ENCODE results near the gene HMBS. TPM values are rescaled to one million over a fixed set of nuclear protein-coding genes. Genes with fewer than 3 reads are reported as not detected.

HMBS gene
- total RNA-seq, 3 donors from 2014 or later (not counting 1 experiment from before 2014, with no cell fraction given) = 6.1 to 10.1 (median 6.7) TPM

DNA sequence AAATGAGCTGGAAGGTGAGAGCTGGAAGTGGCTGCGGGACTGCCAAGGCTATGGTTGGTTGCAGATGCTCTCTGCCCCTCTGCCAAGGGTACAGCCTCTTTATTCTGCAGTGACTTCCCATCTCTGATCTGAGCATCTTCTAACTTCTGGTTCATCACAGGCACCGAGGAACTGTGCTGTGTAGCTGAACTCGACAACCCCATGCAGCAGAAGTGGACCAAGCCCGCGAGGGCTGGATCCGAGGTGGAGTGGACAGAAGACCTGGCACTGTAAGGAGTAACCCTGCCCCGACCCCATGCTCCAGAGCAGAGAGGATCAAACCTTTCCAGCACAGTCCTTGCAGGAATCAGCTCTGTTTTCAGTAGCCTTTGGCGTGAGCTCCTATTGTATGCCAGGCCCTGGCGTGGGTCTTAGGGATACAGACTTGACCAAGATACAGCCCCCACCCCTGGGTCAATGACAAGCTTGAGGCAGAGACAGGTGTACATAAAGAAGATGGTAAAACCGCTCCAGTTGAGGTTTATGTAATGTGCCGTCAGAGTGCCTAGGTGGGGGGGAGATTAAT, 26.8 kb downstream of the HMBS start:
- no peak overlapping the region for H3K4me3 Mint-ChIP-seq
- Histone ChIP-seq H3K27me3 (ENCODE audit: control insufficient read depth, insufficient read depth, low read length) (no peaks in the 10 kb centered on the region), H3K4me1 (ENCODE audit: control insufficient read depth, insufficient read depth, low read length) (peaks cover 34% of the 10 kb centered on the region), H3K36me3 (ENCODE audit: control insufficient read depth, insufficient read depth, low read length) (peaks cover 42% of the 10 kb centered on the region), H3K27ac (ENCODE audit: low read length) (no peak overlapping the region), H3K9me3 (ENCODE audit: control insufficient read depth, insufficient read depth, low read length) (no peaks in the 10 kb centered on the region), H3K4me3 (ENCODE audit: low read length) (no peak overlapping the region)
- TF ChIP-seq, protein P1, sequence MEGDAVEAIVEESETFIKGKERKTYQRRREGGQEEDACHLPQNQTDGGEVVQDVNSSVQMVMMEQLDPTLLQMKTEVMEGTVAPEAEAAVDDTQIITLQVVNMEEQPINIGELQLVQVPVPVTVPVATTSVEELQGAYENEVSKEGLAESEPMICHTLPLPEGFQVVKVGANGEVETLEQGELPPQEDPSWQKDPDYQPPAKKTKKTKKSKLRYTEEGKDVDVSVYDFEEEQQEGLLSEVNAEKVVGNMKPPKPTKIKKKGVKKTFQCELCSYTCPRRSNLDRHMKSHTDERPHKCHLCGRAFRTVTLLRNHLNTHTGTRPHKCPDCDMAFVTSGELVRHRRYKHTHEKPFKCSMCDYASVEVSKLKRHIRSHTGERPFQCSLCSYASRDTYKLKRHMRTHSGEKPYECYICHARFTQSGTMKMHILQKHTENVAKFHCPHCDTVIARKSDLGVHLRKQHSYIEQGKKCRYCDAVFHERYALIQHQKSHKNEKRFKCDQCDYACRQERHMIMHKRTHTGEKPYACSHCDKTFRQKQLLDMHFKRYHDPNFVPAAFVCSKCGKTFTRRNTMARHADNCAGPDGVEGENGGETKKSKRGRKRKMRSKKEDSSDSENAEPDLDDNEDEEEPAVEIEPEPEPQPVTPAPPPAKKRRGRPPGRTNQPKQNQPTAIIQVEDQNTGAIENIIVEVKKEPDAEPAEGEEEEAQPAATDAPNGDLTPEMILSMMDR (IDR thresholded peaks at IDR 0.05) = no peak
- no peaks in the 10 kb centered on the region for H3K9me3 Mint-ChIP-seq
- no peaks in the 10 kb centered on the region for H3K27me3 Mint-ChIP-seq (ENCODE audit: low read depth in 2 of 2)
- ATAC-seq (no peak), DNase-seq (no peak)
- peaks cover 6% of the 10 kb centered on the region for H3K36me3 Mint-ChIP-seq
- no peak overlapping the region for H3K27ac Mint-ChIP-seq
- intact Hi-C loops (cut with micrococcal nuclease) = no loop called here
- H3K4me1 Mint-ChIP-seq = peaks cover 31 to 36% of the 10 kb centered on the region in 2 donors
- 97% methylated on average over 11 of the region's 11 CpGs for WGBS (ENCODE audit: insufficient coverage)

DNA sequence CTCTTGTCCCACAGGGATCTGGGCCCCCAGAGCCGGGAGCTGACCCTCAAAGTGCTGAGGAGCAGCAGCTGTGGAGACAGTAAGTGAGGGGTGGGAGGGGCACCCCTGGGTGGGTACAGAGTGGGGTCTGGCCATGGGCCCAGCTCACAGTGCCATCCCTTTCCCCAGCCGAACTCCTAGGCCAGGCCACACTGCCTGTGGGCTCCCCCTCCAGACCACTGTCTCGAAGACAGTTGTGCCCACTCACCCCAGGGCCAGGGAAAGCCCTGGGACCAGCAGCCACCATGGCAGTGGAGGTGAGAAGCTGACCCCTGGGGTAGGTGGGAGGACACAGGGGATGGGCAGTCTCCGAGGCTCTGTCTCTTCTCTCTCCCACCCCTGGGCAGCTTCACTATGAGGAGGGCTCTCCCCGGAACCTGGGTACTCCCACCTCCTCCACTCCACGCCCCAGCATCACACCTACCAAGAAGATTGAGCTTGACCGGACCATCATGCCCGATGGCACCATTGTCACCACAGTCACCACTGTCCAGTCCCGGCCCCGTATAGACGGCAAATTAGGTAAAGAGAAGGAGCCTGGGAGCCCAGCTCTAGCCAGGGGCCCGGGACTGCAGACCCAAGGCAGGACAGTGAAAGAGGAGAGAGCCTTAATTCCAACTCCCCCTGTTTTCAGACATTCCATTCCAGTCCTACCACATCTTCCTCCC, 27.8 kb downstream of the HMBS start:
- Mint-ChIP-seq H3K27ac (no peak overlapping the region), H3K36me3 (peaks cover 6% of the 10 kb centered on the region), H3K4me3 (no peak overlapping the region), H3K4me1 (peaks cover 26 to 30% of the 10 kb centered on the region in 2 donors), H3K9me3 (no peaks in the 10 kb centered on the region), H3K27me3 (ENCODE audit: low read depth in 2 of 2) (no peaks in the 10 kb centered on the region)
- Histone ChIP-seq H3K4me3 (ENCODE audit: low read length) (no peak overlapping the region), H3K27me3 (ENCODE audit: control insufficient read depth, insufficient read depth, low read length) (no peaks in the 10 kb centered on the region), H3K36me3 (ENCODE audit: control insufficient read depth, insufficient read depth, low read length) (peaks cover 49% of the 10 kb centered on the region), H3K9me3 (ENCODE audit: control insufficient read depth, insufficient read depth, low read length) (no peaks in the 10 kb centered on the region), H3K4me1 (ENCODE audit: control insufficient read depth, insufficient read depth, low read length) (peaks cover 28% of the 10 kb centered on the region), H3K27ac (ENCODE audit: low read length) (no peak overlapping the region)
- 98% methylated on average over 11 of the region's 12 CpGs for WGBS (ENCODE audit: insufficient coverage)
- TF ChIP-seq, protein P1 (IDR thresholded peaks at IDR 0.05) = no peak
- DNase-seq (no peak), ATAC-seq (no peak)
- intact Hi-C loops (cut with micrococcal nuclease) = no loop called here

DNA sequence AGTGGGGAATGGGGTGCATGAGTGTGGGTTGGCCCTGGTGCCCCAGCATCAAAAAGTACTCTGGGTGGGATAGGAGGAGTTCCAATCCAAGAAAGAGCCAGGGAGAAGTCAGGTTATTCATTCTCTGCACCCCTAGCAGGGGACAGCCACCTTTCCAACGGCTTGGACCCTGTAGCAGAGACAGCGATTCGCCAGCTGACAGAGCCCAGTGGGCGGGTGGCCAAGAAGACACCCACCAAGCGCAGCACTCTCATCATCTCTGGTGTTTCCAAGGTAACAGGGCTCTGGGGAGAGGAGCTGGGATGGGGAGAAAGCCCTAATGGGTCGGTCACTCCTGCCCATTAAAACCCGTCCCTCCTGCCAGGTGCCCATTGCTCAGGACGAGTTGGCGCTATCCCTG, 29.0 kb downstream of the HMBS start:
- ATAC-seq = no peak
- WGBS (ENCODE audit: insufficient coverage) = 99% methylated on average over 9 of the region's 9 CpGs
- H3K4me3 Mint-ChIP-seq = no peak overlapping the region

More for the DNA sequence above, 29.0 kb downstream of the HMBS start:
- Mint-ChIP-seq H3K4me1 (peaks cover 20 to 23% of the 10 kb centered on the region in 2 donors), H3K9me3 (no peaks in the 10 kb centered on the region), H3K36me3 (peaks cover 6% of the 10 kb centered on the region), H3K27me3 (ENCODE audit: low read depth in 2 of 2) (no peaks in the 10 kb centered on the region), H3K27ac (no peak overlapping the region)
- Histone ChIP-seq H3K4me3 (ENCODE audit: low read length) (no peak overlapping the region), H3K36me3 (ENCODE audit: control insufficient read depth, insufficient read depth, low read length) (peaks cover 49% of the 10 kb centered on the region), H3K27me3 (ENCODE audit: control insufficient read depth, insufficient read depth, low read length) (no peaks in the 10 kb centered on the region), H3K9me3 (ENCODE audit: control insufficient read depth, insufficient read depth, low read length) (no peaks in the 10 kb centered on the region), H3K4me1 (ENCODE audit: control insufficient read depth, insufficient read depth, low read length) (peaks cover 19% of the 10 kb centered on the region), H3K27ac (ENCODE audit: low read length) (no peak overlapping the region)
- TF ChIP-seq, protein P1 (IDR thresholded peaks at IDR 0.05) = no peak
- intact Hi-C loops (cut with micrococcal nuclease) = no loop called here
- DNase-seq = no peak
